ENCODE data around the gene RAB6B. TPM values are rescaled to one million over a fixed set of nuclear protein-coding genes. Genes with fewer than 3 reads are reported as not detected.

Gene RAB6B
- total and polyA plus RNA-seq, 5 donors: 23.6 to 48.1 (median 34.8) TPM

DNA sequence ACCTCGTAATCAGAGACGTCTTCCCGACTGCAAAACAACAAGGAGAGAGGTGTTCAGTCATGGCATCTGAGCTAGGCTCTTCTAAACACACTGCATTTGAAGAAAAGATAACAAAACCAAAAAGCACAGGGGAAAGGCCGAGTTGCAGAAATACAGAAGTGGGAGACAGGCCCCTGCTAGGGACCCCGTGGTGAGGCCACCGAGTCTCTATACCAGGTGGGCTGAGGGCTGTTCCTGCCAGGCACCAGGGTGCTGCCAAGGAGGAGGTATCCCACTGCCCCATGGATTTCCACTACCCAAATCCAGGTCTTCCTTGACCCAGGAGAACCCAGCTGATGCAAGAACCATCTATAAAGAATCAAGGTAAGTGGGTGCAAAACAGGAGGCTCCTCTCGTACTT, 31.1 kb downstream of the RAB6B start:
- no peak overlapping the region for H3K4me3 ChIP-seq (ENCODE audit: low read length)
- no peaks in the 10 kb centered on the region for H3K9me3 ChIP-seq (ENCODE audit: control insufficient read depth, low read length)
- no peak overlapping the region for H3K27ac ChIP-seq (ENCODE audit: low read length)
- no peak for DNase-seq
- no peak for ATAC-seq
- peaks cover 9% of the 10 kb centered on the region for H3K4me1 ChIP-seq (ENCODE audit: control insufficient read depth, insufficient read depth, low read length)
- intact Hi-C loops (cut with DNase I): no loop called here
- WGBS: 86% methylated on average over 7 of the region's 7 CpGs
- H3K27me3 ChIP-seq (ENCODE audit: control insufficient read depth, insufficient read depth): no peaks in the 10 kb centered on the region

- no peak overlapping the region for H3K4me3 ChIP-seq (ENCODE audit: low read length)
- no peak for DNase-seq
- no peak for ATAC-seq
- intact Hi-C loops (cut with DNase I): no loop called here
- H3K27me3 ChIP-seq (ENCODE audit: control insufficient read depth, insufficient read depth): no peaks in the 10 kb centered on the region
- H3K9me3 ChIP-seq (ENCODE audit: control insufficient read depth, low read length): no peaks in the 10 kb centered on the region
- H3K27ac ChIP-seq (ENCODE audit: low read length): no peak overlapping the region
- 82% methylated on average over 11 of the region's 11 CpGs for WGBS
- H3K4me1 ChIP-seq (ENCODE audit: control insufficient read depth, insufficient read depth, low read length): peaks cover 7% of the 10 kb centered on the region
These were observed 31.8 kb downstream of the RAB6B start for GRCh38 chr3:133863911-133864310.

DNA sequence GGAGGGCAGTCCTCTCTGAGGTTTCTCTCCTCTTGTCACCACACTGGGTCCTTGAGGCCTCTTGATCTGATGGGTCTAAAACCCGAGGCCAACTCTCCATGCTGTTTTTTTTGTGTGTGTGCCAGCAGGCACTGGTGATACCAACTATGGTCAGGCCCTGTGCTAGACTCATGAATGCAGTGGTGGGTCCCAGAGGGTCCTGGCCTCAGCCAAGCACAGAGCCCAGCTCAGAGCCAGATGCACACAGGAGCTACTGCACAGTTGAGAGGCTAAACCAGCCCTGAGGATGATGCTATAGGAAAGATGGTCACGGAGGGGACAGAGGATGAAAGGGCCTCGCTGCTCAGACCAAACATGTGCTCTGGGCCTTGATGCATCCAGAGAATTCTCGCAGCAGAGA, 33.5 kb downstream of the RAB6B start:
- Histone ChIP-seq H3K27me3 (ENCODE audit: control insufficient read depth, insufficient read depth) (no peaks in the 10 kb centered on the region), H3K4me3 (ENCODE audit: low read length) (no peak overlapping the region), H3K4me1 (ENCODE audit: control insufficient read depth, insufficient read depth, low read length) (peaks cover 7% of the 10 kb centered on the region), H3K9me3 (ENCODE audit: control insufficient read depth, low read length) (no peaks in the 10 kb centered on the region), H3K27ac (ENCODE audit: low read length) (no peak overlapping the region)
- ATAC-seq (no peak), DNase-seq (no peak)
- WGBS: 78% methylated on average over 4 of the region's 4 CpGs
- intact Hi-C loops (cut with DNase I): no loop called here

DNA sequence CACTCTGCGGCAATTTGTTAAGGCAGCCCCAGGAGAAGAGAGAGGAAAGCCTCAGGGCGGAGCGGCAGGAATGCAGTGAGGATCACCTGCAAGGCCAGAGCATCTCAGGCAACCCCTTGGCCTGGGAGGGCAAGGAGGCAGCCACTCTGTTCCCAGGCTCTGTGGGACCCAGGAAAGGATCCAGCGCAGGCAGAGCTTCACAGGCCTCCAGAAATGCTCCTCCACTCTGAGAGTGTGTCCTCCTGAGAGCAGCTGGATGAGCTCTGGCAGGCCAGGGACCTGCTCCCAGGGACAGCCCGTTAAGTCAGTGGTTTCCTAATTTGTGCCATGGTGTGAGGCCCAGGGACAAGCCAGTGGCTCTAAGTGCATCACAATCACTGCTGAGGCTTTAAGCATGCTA, 35.2 kb downstream of the RAB6B start:
- no peak overlapping the region for H3K27ac ChIP-seq (ENCODE audit: low read length)
- H3K4me3 ChIP-seq (ENCODE audit: low read length): no peak overlapping the region
- DNase-seq (no peak), ATAC-seq (no peak)
- intact Hi-C loops (cut with DNase I): no loop called here
- H3K27me3 ChIP-seq (ENCODE audit: control insufficient read depth, insufficient read depth): no peaks in the 10 kb centered on the region
- H3K9me3 ChIP-seq (ENCODE audit: control insufficient read depth, low read length): no peaks in the 10 kb centered on the region
- H3K4me1 ChIP-seq (ENCODE audit: control insufficient read depth, insufficient read depth, low read length): peaks cover 5% of the 10 kb centered on the region
- 87% methylated on average over 5 of the region's 5 CpGs for WGBS

GRCh38 chr3:133859381-133860234, 36.1 kb downstream of the RAB6B start:
- Histone ChIP-seq H3K4me1 (ENCODE audit: control insufficient read depth, insufficient read depth, low read length) (peaks cover 3% of the 10 kb centered on the region), H3K27ac (ENCODE audit: low read length) (no peak overlapping the region), H3K4me3 (ENCODE audit: low read length) (no peak overlapping the region), H3K9me3 (ENCODE audit: control insufficient read depth, low read length) (no peaks in the 10 kb centered on the region), H3K27me3 (ENCODE audit: control insufficient read depth, insufficient read depth) (no peaks in the 10 kb centered on the region)
- no peak for ATAC-seq
- intact Hi-C loops (cut with DNase I): no loop called here
- no peak for DNase-seq
- 83% methylated on average over 12 of the region's 12 CpGs for WGBS

- ATAC-seq (no peak), DNase-seq (no peak)
- intact Hi-C loops (cut with DNase I): no loop called here
These were observed 37.9 kb downstream of the RAB6B start for GRCh38 chr3:133857767-133858166.

DNA sequence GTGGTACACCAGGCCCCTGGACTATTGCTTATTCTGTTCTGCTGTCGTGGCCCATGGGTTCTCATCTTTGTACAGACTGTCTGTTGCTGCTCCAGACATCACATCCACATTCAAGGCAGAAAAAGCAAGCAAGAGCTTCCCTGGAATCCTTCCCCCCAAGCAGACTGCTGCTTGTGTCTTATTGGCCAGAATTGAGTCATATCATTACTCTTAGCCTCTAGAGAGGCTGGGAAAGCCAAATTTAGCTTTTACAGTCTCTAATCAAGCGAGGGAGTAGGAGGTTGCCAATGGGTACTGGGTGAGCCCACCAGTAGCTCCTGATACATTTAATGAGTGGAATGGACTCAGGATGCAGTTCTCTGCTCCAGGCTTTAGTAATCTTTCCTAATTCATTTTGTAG, 39.4 kb downstream of the RAB6B start:
- no peak for DNase-seq
- no peak overlapping the region for H3K27ac ChIP-seq (ENCODE audit: low read length)
- peaks cover 6% of the 10 kb centered on the region for H3K4me1 ChIP-seq (ENCODE audit: control insufficient read depth, insufficient read depth, low read length)
- no peaks in the 10 kb centered on the region for H3K9me3 ChIP-seq (ENCODE audit: control insufficient read depth, low read length)
- ATAC-seq: no peak
- 69% methylated on average over 2 of the region's 2 CpGs for WGBS
- no peaks in the 10 kb centered on the region for H3K27me3 ChIP-seq (ENCODE audit: control insufficient read depth, insufficient read depth)
- H3K4me3 ChIP-seq (ENCODE audit: low read length): no peak overlapping the region
- intact Hi-C loops (cut with DNase I): no loop called here

More at GRCh38 chr3:133857767-133858166, 37.9 kb downstream of the RAB6B start:
- H3K27me3 ChIP-seq (ENCODE audit: control insufficient read depth, insufficient read depth): no peaks in the 10 kb centered on the region
- H3K4me3 ChIP-seq (ENCODE audit: low read length): no peak overlapping the region
- H3K27ac ChIP-seq (ENCODE audit: low read length): no peak overlapping the region
- peaks cover 9% of the 10 kb centered on the region for H3K4me1 ChIP-seq (ENCODE audit: control insufficient read depth, insufficient read depth, low read length)
- WGBS: 86% methylated on average over 8 of the region's 8 CpGs
- H3K9me3 ChIP-seq (ENCODE audit: control insufficient read depth, low read length): no peaks in the 10 kb centered on the region

DNA sequence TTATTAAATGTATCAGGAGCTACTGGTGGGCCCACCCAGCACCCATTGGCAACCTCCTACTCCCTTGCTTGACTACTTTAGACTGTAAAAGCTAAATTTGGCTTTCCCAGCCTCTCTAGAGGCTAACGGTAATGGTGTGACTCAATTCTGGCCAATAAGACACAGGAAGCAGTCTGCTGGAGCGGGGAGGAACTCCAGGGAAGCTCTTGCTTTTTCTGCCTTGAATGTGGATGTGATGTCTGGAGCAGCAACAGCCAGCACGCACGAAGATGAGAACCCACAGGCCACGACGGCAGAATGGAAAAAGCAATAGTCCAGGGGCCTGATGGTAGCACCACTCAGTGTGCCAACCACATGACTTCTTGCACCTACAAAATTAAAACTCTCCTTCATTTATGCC, 39.9 kb downstream of the RAB6B start:
- WGBS: 75% methylated on average over 6 of the region's 6 CpGs
- intact Hi-C loops (cut with DNase I): no loop called here
- H3K9me3 ChIP-seq (ENCODE audit: control insufficient read depth, low read length): no peaks in the 10 kb centered on the region
- ATAC-seq (no peak), DNase-seq (no peak)
- no peak overlapping the region for H3K27ac ChIP-seq (ENCODE audit: low read length)
- H3K4me3 ChIP-seq (ENCODE audit: low read length): no peak overlapping the region
- peaks cover 6% of the 10 kb centered on the region for H3K4me1 ChIP-seq (ENCODE audit: control insufficient read depth, insufficient read depth, low read length)
- no peaks in the 10 kb centered on the region for H3K27me3 ChIP-seq (ENCODE audit: control insufficient read depth, insufficient read depth)

DNA sequence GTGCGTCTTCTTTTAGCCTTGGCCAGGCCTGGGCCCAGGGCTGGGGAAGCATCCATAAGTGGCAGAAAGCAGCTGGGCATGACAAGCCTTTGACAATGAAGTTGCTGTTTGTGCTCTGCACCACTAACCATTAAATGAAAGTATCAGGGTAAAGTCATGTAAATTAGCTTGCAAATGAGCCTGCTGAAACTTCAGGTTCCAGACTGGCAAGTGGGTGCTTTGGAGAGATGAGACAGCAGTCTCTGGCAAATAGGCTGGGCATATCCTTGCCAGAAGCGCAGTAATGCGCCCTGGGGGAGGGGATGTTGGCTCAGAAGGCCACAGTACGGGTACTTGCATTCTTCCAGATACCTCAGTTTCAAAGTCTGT, 40.7 kb downstream of the RAB6B start:
- Histone ChIP-seq H3K27ac (ENCODE audit: low read length) (no peak overlapping the region), H3K4me1 (ENCODE audit: control insufficient read depth, insufficient read depth, low read length) (peaks cover 6% of the 10 kb centered on the region), H3K9me3 (ENCODE audit: control insufficient read depth, low read length) (no peaks in the 10 kb centered on the region), H3K4me3 (ENCODE audit: low read length) (no peak overlapping the region), H3K27me3 (ENCODE audit: control insufficient read depth, insufficient read depth) (no peaks in the 10 kb centered on the region)
- 92% methylated on average over 4 of the region's 4 CpGs for WGBS
- intact Hi-C loops (cut with DNase I): no loop called here
- no peak for ATAC-seq
- no peak for DNase-seq

- no peak for ATAC-seq
- intact Hi-C loops (cut with DNase I): no loop called here
- no peak for DNase-seq
These were observed 41.2 kb downstream of the RAB6B start for GRCh38 chr3:133854264-133855001.

GRCh38 chr3:133853925-133854227, 41.8 kb downstream of the RAB6B start:
- no peaks in the 10 kb centered on the region for H3K9me3 ChIP-seq (ENCODE audit: control insufficient read depth, low read length)
- no peak for DNase-seq
- H3K4me3 ChIP-seq (ENCODE audit: low read length): no peak overlapping the region
- H3K27me3 ChIP-seq (ENCODE audit: control insufficient read depth, insufficient read depth): no peaks in the 10 kb centered on the region
- intact Hi-C loops (cut with DNase I): no loop called here
- peak in 1 of 2 donors; percentile 28 for ATAC-seq
- H3K27ac ChIP-seq (ENCODE audit: low read length): no peak overlapping the region
- 80% methylated on average over 2 of the region's 2 CpGs for WGBS
- H3K4me1 ChIP-seq (ENCODE audit: control insufficient read depth, insufficient read depth, low read length): peaks cover 6% of the 10 kb centered on the region

More at GRCh38 chr3:133854264-133855001, 41.2 kb downstream of the RAB6B start:
- no peak overlapping the region for H3K27ac ChIP-seq (ENCODE audit: low read length)
- WGBS: 58% methylated on average over 5 of the region's 5 CpGs
- no peak overlapping the region for H3K4me3 ChIP-seq (ENCODE audit: low read length)
- H3K4me1 ChIP-seq (ENCODE audit: control insufficient read depth, insufficient read depth, low read length): peaks cover 6% of the 10 kb centered on the region
- H3K9me3 ChIP-seq (ENCODE audit: control insufficient read depth, low read length): no peaks in the 10 kb centered on the region
- no peaks in the 10 kb centered on the region for H3K27me3 ChIP-seq (ENCODE audit: control insufficient read depth, insufficient read depth)
